ENCODE measurements around the gene NPLOC4.
"Not testable (repeated sequence)": the region's sequence is repeated elsewhere in the genome, so short reads cannot be mapped to it uniquely, and the experiment has no call there.

GRCh38 chr17:81675515-81676221, 38.8 kb upstream of the NPLOC4 start:
- TF ChIP-seq POLR2A (IDR thresholded peaks at IDR 0.05) = not testable (repeated sequence)
- TF ChIP-seq CTCF (IDR thresholded peaks at IDR 0.05) = peak; percentile 12 to 73 (median 69)

All from thyroid gland (tissue), 4 donors.